GM21515 (cell line): ENCODE measurements around the gene NLRP6.

Experiments used
- ATAC-seq: cut with Tn5 transposase; IDR thresholded peaks from one replicate; pipeline ENCODE4 v1.9.1; 2021; ENCODE audit not compliant: unreplicated experiment

NLRP6 gene

GRCh38 chr11:292211-293121 lies 14.3 kb downstream of the NLRP6 start:
- no peak for ATAC-seq

GRCh38 chr11:293271-293851 lies 15.2 kb downstream of the NLRP6 start:
- no peak for ATAC-seq

- no peak for ATAC-seq
Measured at GRCh38 chr11:293852-294661, 15.8 kb downstream of the NLRP6 start.

GRCh38 chr11:294780-295179 lies 16.6 kb downstream of the NLRP6 start:
- ATAC-seq: no peak

GRCh38 chr11:295351-296170 lies 17.4 kb downstream of the NLRP6 start:
- no peak for ATAC-seq

- ATAC-seq: no peak
Measured at GRCh38 chr11:296171-297050, 18.2 kb downstream of the NLRP6 start.

GRCh38 chr11:297051-297585 lies 18.9 kb downstream of the NLRP6 start:
- no peak for ATAC-seq

GRCh38 chr11:297586-298405 lies 19.6 kb downstream of the NLRP6 start:
- ATAC-seq: no peak

- no peak for ATAC-seq
Measured at GRCh38 chr11:298406-299065, 20.3 kb downstream of the NLRP6 start.

- ATAC-seq: no peak
Measured at GRCh38 chr11:299081-299891, 21.1 kb downstream of the NLRP6 start, which contains the start of gene IFITM5. IFITM5 (minus strand) TSS chr11:299526; CDS start chr11:299490, 36 bp downstream.

- ATAC-seq: no peak
Measured at GRCh38 chr11:299951-300735, 21.9 kb downstream of the NLRP6 start.

GRCh38 chr11:303363-303762 lies 25.2 kb downstream of the NLRP6 start:
- no peak for ATAC-seq

GRCh38 chr11:304061-304506 lies 25.9 kb downstream of the NLRP6 start:
- no peak for ATAC-seq

GRCh38 chr11:304915-305843 lies 27.0 kb downstream of the NLRP6 start:
- ATAC-seq: no peak

- no peak for ATAC-seq
Measured at GRCh38 chr11:305844-306211, 27.6 kb downstream of the NLRP6 start.
